A549 (cell line): Measurements from ENCODE around the gene GALNT7. TPM values are rescaled to one million over a fixed set of nuclear protein-coding genes. Genes with fewer than 3 reads are reported as not detected.

ENCODE experiments used
- ATAC-seq, 2 experiments: fragments of 200-7000 bp in 1 of 2; fragments of >200 bp in 1 of 2; cut with Nextera tagmentation in 1 of 2; cut with Tn5 transposase in 1 of 2; 3 replicates each; pipeline versions ENCODE4 v1.8.0 to v1.9.1; 2018 to 2020; ENCODE audit warnings: mild to moderate bottlenecking in 1 of 2, moderate library complexity in 1 of 2
- CTCF ChIA-PET: fragments of 300-600 bp; sonication (Branson Sonifier 250); formaldehyde crosslinking; extraction: SDS; loops from one replicate; lab custom pipeline; 2021; ENCODE audit warnings: antibody characterized with exemption, inconsistent platforms; lab: Yijun Ruan, JAX
- POLR2A ChIA-PET: fragments of 350-600 bp; formaldehyde crosslinking; extraction: SDS; loops from one replicate; lab custom pipeline; 2021; ENCODE audit warnings: antibody characterized with exemption, inconsistent platforms; lab: Yijun Ruan, JAX
- DNase-seq, 2 experiments: peaks; one replicate each; pipeline versions ENCODE4 v3.0.0 to v3.0.0-alpha.2; 2011 to 2016; ENCODE audit warnings: low read depth in 1 of 2, low spot score in 1 of 2
- FAIRE-seq: peaks from 2 replicates; lab custom pipeline; 2011; peaks lifted over from hg19 to GRCh38; lab: Jason Lieb, UNC
- H3K27ac ChIP-seq, 2 experiments: fragments of >200 bp; sonication (Bioruptor Twin); formaldehyde crosslinking; 3 replicates each; pipeline ENCODE4 v1.5.1; 2016 to 2017
- H3K4me1 ChIP-seq: fragments of >200 bp; sonication (Bioruptor Twin); formaldehyde crosslinking; 3 replicates; pipeline ENCODE4 v1.6.1; 2016
- H3K4me2 ChIP-seq: fragments of >200 bp; sonication (Bioruptor Twin); formaldehyde crosslinking; 3 replicates; pipeline ENCODE4 v1.6.1; 2016
- H3K4me3 ChIP-seq: fragments of >200 bp; sonication (Bioruptor Twin); formaldehyde crosslinking; 3 replicates; pipeline ENCODE4 v1.5.1; 2016
- H3K9me3 ChIP-seq: fragments of >200 bp; sonication (Bioruptor Twin); formaldehyde crosslinking; 3 replicates; pipeline ENCODE4 v1.6.1; 2016
- BHLHE40 ChIP-seq: IDR thresholded peaks from 2 replicates; pipeline ENCODE4 v1.6.1; 2012; ENCODE audit warnings: low read depth, low read length, inconsistent platforms
- CBX2 ChIP-seq: fragments of 200-600 bp; sonication (generic); IDR thresholded peaks from 2 replicates; pipeline ENCODE4 v1.6.1; 2016; ENCODE audit warnings: low read depth, mild to moderate bottlenecking, borderline replicate concordance
- CEBPB ChIP-seq, 2 experiments: fragments of >200 bp in 1 of 2; sonication (Bioruptor Twin) in 1 of 2; formaldehyde crosslinking in 1 of 2; IDR thresholded peaks; 2 replicates each; pipeline ENCODE4 v1.6.1; 2012 to 2016
- CHD2 ChIP-seq: fragments of 150-350 bp; IDR thresholded peaks from 2 replicates; pipeline ENCODE4 v1.6.1; 2014; ENCODE audit warnings: low read length; ENCODE audit not compliant: partially characterized antibody
- CHD4 ChIP-seq: fragments of 200-600 bp; sonication (generic); IDR thresholded peaks from 2 replicates; pipeline ENCODE4 v1.6.1; 2016; ENCODE audit warnings: antibody characterized with exemption, mild to moderate bottlenecking, borderline replicate concordance
- EHF ChIP-seq: fragments of 250-450 bp; sonication (Bioruptor Pico); IDR thresholded peaks from 2 replicates; pipeline ENCODE4 v1.5.0; 2020; ENCODE audit warnings: mild to moderate bottlenecking
- EP300 ChIP-seq, 2 experiments: fragments of >200 bp; sonication (Bioruptor Twin); formaldehyde crosslinking; IDR thresholded peaks; 2 replicates in 1 of 2; 3 replicates in 1 of 2; pipeline ENCODE4 v1.6.1; 2016 to 2017
- FOSB ChIP-seq: fragments of 250-450 bp; sonication (Bioruptor Pico); IDR thresholded peaks from 2 replicates; pipeline ENCODE4 v1.5.0; 2020; ENCODE audit warnings: mild to moderate bottlenecking, moderate library complexity
- FOXS1 ChIP-seq: fragments of 250-450 bp; sonication (Bioruptor Pico); IDR thresholded peaks from 2 replicates; pipeline ENCODE4 v1.5.0; 2020; ENCODE audit warnings: mild to moderate bottlenecking, moderate library complexity
- GATA3 ChIP-seq: IDR thresholded peaks from 2 replicates; pipeline ENCODE4 v1.6.1; 2012; ENCODE audit warnings: borderline replicate concordance
- HOXB13 ChIP-seq: fragments of 250-450 bp; sonication (Bioruptor Pico); IDR thresholded peaks from 2 replicates; pipeline ENCODE4 v1.5.0; 2020; ENCODE audit warnings: low read depth, mild to moderate bottlenecking, moderate library complexity
- JUNB ChIP-seq: fragments of >200 bp; sonication (Bioruptor Twin); formaldehyde crosslinking; IDR thresholded peaks from 2 replicates; pipeline ENCODE4 v1.6.1; 2016
- KDM1A ChIP-seq: fragments of 200-600 bp; sonication (generic); IDR thresholded peaks from 2 replicates; pipeline ENCODE4 v1.6.1; 2016; ENCODE audit warnings: low read depth, mild to moderate bottlenecking
- MAFK ChIP-seq: fragments of 450-650 bp; IDR thresholded peaks from 2 replicates; pipeline ENCODE4 v1.6.1; 2014; ENCODE audit not compliant: partially characterized antibody
- NR3C1 ChIP-seq: fragments of >200 bp; sonication (Bioruptor Twin); formaldehyde crosslinking; IDR thresholded peaks from 3 replicates; pipeline ENCODE4 v1.6.1; 2017
- PHF8 ChIP-seq: fragments of 200-600 bp; sonication (generic); IDR thresholded peaks from 2 replicates; pipeline ENCODE4 v1.6.1; 2016; ENCODE audit warnings: low read depth, mild to moderate bottlenecking, antibody characterized with exemption, moderate library complexity, borderline replicate concordance
- POLR2AphosphoS2 ChIP-seq: conservative IDR thresholded peaks from 2 replicates; pipeline ENCODE4 v1.6.1; 2012; ENCODE audit warnings: low read length, improper control_type of control experiment, inconsistent platforms
- RAD21 ChIP-seq, 2 experiments: fragments of >200 bp in 1 of 2; sonication (Bioruptor Twin) in 1 of 2; formaldehyde crosslinking in 1 of 2; IDR thresholded peaks in 1 of 2; conservative IDR thresholded peaks in 1 of 2; 2 replicates in 1 of 2; 3 replicates in 1 of 2; pipeline ENCODE4 v1.6.1; 2012 to 2018; ENCODE audit warnings: inconsistent platforms in 1 of 2
- RARB ChIP-seq: fragments of 250-450 bp; sonication (Bioruptor Pico); IDR thresholded peaks from 2 replicates; pipeline ENCODE4 v1.8.0; 2021; ENCODE audit warnings: mild to moderate bottlenecking, moderate library complexity
- RCOR1 ChIP-seq: fragments of 150-350 bp; IDR thresholded peaks from 2 replicates; pipeline ENCODE4 v1.6.1; 2014; ENCODE audit warnings: antibody characterized with exemption, low read length, low read depth
- RFX5 ChIP-seq: fragments of 450-650 bp; IDR thresholded peaks from 2 replicates; pipeline ENCODE4 v1.7.1; 2014; ENCODE audit warnings: antibody characterized with exemption, mild to moderate bottlenecking, moderate library complexity
- TFCP2L1 ChIP-seq: fragments of 250-450 bp; sonication (Bioruptor Pico); IDR thresholded peaks from 2 replicates; pipeline ENCODE4 v1.5.0; 2021; ENCODE audit warnings: mild to moderate bottlenecking
- WGBS: methylation state at CpG from one replicate; pipeline ENCODE4 v1.1.6; 2017; ENCODE audit errors: missing lambda C conversion rate; 5-methylcytosine and 5-hydroxymethylcytosine counted together
- polyA plus RNA-seq, 4 experiments: library from polyadenylated mRNA; depleted of rRNA in 3 of 4; stranded (reverse); fragments of >200 nt; fragmentation: RNase III in 1 of 4; extraction: RNeasy Plus Mini Kit Qiagen cat#74134 plus additional on column Dnase treatment in 1 of 4; gene quantifications; 2 replicates in 3 of 4; 3 replicates in 1 of 4; pipeline ENCODE4 v1.2.3, GENCODE V29; 2011 to 2017
- TF ChIP-seq, protein P1 (sequence below): fragments of >200 bp; sonication (Bioruptor Twin); formaldehyde crosslinking; IDR thresholded peaks from 3 replicates; pipeline ENCODE4 v1.5.1; 2016
- TF ChIP-seq, protein P2 (sequence below): fragments of 250-450 bp; sonication (Bioruptor Pico); IDR thresholded peaks from 2 replicates; pipeline ENCODE4 v1.5.0; 2021; ENCODE audit warnings: mild to moderate bottlenecking, moderate library complexity, borderline replicate concordance
- TF ChIP-seq, protein P3 (sequence below): fragments of >200 bp; sonication (Bioruptor Twin); formaldehyde crosslinking; IDR thresholded peaks from 3 replicates; pipeline ENCODE4 v1.6.1; 2016

GALNT7 gene
- polyA plus RNA-seq, 2 of the 4 experiments (the other 2 are of a cell fraction), result 28.8 to 63.6 TPM

DNA sequence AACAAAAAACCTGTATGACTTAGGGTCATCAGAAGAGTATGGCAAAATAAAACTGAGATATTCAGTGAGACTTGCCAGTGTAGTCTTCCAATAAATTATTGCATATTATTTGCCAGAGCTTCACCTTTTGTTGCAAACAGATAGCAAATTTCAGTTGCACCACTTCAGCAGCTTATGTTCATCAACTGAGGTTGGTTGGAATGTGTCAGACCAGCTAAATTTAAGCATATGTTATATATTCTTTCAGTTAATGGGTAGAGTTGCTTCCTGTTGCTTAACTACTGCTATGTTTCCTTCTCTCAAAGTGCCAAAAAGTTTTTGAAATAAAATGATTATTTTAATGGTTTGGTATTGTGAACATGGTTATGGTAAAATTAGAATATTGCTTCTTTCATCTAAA, 61.5 kb downstream of the GALNT7 start:
- POLR2A ChIA-PET, result no interaction called here
- ATAC-seq, result no peak
- TF ChIP-seq TFCP2L1 (CRISPR knock-in tag) (no peak), MAFK (no peak), FOSB (no peak), EHF (CRISPR knock-in tag) (no peak), PHF8 (no peak), NR3C1 (no peak), POLR2AphosphoS2 (no peak), RARB (CRISPR knock-in tag) (no peak), CEBPB (IDR thresholded peaks at IDR 0.05) (no peak)
- TF ChIP-seq, protein P1, sequence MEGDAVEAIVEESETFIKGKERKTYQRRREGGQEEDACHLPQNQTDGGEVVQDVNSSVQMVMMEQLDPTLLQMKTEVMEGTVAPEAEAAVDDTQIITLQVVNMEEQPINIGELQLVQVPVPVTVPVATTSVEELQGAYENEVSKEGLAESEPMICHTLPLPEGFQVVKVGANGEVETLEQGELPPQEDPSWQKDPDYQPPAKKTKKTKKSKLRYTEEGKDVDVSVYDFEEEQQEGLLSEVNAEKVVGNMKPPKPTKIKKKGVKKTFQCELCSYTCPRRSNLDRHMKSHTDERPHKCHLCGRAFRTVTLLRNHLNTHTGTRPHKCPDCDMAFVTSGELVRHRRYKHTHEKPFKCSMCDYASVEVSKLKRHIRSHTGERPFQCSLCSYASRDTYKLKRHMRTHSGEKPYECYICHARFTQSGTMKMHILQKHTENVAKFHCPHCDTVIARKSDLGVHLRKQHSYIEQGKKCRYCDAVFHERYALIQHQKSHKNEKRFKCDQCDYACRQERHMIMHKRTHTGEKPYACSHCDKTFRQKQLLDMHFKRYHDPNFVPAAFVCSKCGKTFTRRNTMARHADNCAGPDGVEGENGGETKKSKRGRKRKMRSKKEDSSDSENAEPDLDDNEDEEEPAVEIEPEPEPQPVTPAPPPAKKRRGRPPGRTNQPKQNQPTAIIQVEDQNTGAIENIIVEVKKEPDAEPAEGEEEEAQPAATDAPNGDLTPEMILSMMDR, result no peak
- FAIRE-seq, result no peak
- CTCF ChIA-PET, result no interaction called here
- H3K4me2 ChIP-seq, result no peak overlapping the region
- no peaks in the 10 kb centered on the region for H3K9me3 ChIP-seq
- DNase-seq, result no peak
- no peaks in the 10 kb centered on the region for H3K4me1 ChIP-seq
- no peak overlapping the region for H3K27ac ChIP-seq
- no peak overlapping the region for H3K4me3 ChIP-seq

DNA sequence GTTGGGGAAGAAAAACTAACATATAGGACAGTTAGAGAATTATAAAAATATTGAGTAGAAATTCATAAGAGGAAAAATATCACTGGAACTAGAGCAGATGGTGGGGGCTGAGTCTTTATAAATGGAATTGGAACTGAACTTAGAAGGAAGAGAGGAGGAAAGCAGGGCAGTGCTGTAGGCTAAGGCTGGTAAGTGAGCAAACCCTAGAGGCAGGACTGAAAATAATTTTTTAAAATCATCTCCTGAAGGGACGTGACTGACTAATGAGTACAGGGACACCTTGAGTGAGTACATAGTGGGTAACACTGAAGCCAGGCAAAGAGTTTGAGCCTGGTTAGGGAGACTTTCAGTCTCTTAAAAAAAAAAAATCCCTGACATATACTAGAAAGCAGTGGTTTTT, 63.3 kb downstream of the GALNT7 start:
- ChIA-PET CTCF (interaction anchor here (0.8 to 1.2 kb wide), 2 partner anchors 9 to 207 kb away, joined by 3 read pairs; no protein-coding TSS in a partner anchor), POLR2A (no interaction called here)
- Histone ChIP-seq H3K9me3 (no peaks in the 10 kb centered on the region), H3K27ac (no peak overlapping the region), H3K4me3 (no peak overlapping the region), H3K4me1 (peaks cover 6% of the 10 kb centered on the region; the same call in 2 of the 3 replicates), H3K4me2 (no peak overlapping the region)
- TF ChIP-seq FOSB, result no peak
- TF ChIP-seq EP300 (IDR thresholded peaks at IDR 0.05), result no peak
- no peak for TF ChIP-seq GATA3
- TF ChIP-seq, protein P2, sequence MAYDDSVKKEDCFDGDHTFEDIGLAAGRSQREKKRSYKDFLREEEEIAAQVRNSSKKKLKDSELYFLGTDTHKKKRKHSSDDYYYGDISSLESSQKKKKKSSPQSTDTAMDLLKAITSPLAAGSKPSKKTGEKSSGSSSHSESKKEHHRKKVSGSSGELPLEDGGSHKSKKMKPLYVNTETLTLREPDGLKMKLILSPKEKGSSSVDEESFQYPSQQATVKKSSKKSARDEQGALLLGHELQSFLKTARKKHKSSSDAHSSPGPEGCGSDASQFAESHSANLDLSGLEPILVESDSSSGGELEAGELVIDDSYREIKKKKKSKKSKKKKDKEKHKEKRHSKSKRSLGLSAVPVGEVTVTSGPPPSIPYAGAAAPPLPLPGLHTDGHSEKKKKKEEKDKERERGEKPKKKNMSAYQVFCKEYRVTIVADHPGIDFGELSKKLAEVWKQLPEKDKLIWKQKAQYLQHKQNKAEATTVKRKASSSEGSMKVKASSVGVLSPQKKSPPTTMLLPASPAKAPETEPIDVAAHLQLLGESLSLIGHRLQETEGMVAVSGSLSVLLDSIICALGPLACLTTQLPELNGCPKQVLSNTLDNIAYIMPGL, result no peak
- TF ChIP-seq, protein P1, result peak; percentile 17; the same call in 2 of the 3 replicates
- TF ChIP-seq RFX5, result no peak
- TF ChIP-seq KDM1A, result no peak
- TF ChIP-seq CHD2, result no peak
- TF ChIP-seq HOXB13 (CRISPR knock-in tag), result no peak
- TF ChIP-seq CBX2, result no peak
- TF ChIP-seq RCOR1, result no peak
- no peak for TF ChIP-seq CHD4
- no peak for TF ChIP-seq BHLHE40
- TF ChIP-seq JUNB, result no peak
- no peak for TF ChIP-seq FOXS1 (CRISPR knock-in tag)
- TF ChIP-seq, protein P3, sequence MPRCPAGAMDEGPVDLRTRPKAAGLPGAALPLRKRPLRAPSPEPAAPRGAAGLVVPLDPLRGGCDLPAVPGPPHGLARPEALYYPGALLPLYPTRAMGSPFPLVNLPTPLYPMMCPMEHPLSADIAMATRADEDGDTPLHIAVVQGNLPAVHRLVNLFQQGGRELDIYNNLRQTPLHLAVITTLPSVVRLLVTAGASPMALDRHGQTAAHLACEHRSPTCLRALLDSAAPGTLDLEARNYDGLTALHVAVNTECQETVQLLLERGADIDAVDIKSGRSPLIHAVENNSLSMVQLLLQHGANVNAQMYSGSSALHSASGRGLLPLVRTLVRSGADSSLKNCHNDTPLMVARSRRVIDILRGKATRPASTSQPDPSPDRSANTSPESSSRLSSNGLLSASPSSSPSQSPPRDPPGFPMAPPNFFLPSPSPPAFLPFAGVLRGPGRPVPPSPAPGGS, result no peak
- peak; percentile 45 to 49; a peak in 3 of 5 replicates for TF ChIP-seq RAD21 (conservative IDR thresholded peaks at IDR 0.05 in 1 of 2, IDR thresholded peaks at IDR 0.05 in 1 of 2)
- no peak for FAIRE-seq
- peak; percentile 85 to 97 for ATAC-seq
- peak in 1 of 2 experiments; percentile 18 for DNase-seq
- WGBS, result 79% methylated on average over 1 of the region's 1 CpG
